Mesendoderm (in vitro differentiated cells): Measurements from ENCODE around the gene FBXL7.

Source experiments
- DNase-seq: peaks from one replicate; pipeline ENCODE4 v3.0.0; 2013
- H2AK5ac ChIP-seq: 2 replicates; pipeline ENCODE4 v1.6.1; 2013; ENCODE audit warnings: low read length, inconsistent platforms
- H2BK120ac ChIP-seq: 2 replicates; pipeline ENCODE4 v1.6.1; 2013; ENCODE audit warnings: low read depth, mild to moderate bottlenecking, low read length, moderate library complexity, mixed read lengths
- H2BK15ac ChIP-seq: replicated peaks from 2 replicates; pipeline ENCODE4 v1.6.1; 2013; ENCODE audit warnings: low read depth, mild to moderate bottlenecking, moderate library complexity
- H2BK5ac ChIP-seq: 2 replicates; pipeline ENCODE4 v1.6.1; 2013; ENCODE audit warnings: low read length, inconsistent platforms
- H3K18ac ChIP-seq: 2 replicates; pipeline ENCODE4 v1.6.1; 2013; ENCODE audit warnings: mild to moderate bottlenecking, low read length, mixed read lengths
- H3K23ac ChIP-seq: one replicate; pipeline ENCODE4 v1.6.1; 2013; ENCODE audit warnings: low read length
- H3K27ac ChIP-seq: 2 replicates; pipeline ENCODE4 v1.5.1; 2013; ENCODE audit warnings: low read depth, mild to moderate bottlenecking, inconsistent platforms, low read length, moderate library complexity
- H3K27me3 ChIP-seq: 2 replicates; pipeline ENCODE4 v1.6.1; 2013; ENCODE audit warnings: low read length, control low read depth, mild to moderate bottlenecking, inconsistent platforms; ENCODE audit not compliant: insufficient read depth, poor library complexity
- H3K36me3 ChIP-seq: 2 replicates; pipeline ENCODE4 v1.6.1; 2013; ENCODE audit warnings: low read length, inconsistent platforms; ENCODE audit not compliant: control insufficient read depth, insufficient read depth
- H3K4ac ChIP-seq: one replicate; pipeline ENCODE4 v1.6.1; 2013; ENCODE audit warnings: low read depth, mild to moderate bottlenecking, low read length, moderate library complexity
- H3K4me1 ChIP-seq: 2 replicates; pipeline ENCODE4 v1.6.1; 2013; ENCODE audit warnings: low read depth, low read length, inconsistent platforms; ENCODE audit not compliant: control insufficient read depth
- H3K4me2 ChIP-seq: 2 replicates; pipeline ENCODE4 v1.6.1; 2013; ENCODE audit warnings: low read length
- H3K4me3 ChIP-seq: 2 replicates; pipeline ENCODE4 v1.5.1; 2013; ENCODE audit warnings: mild to moderate bottlenecking, low read length
- H3K56ac ChIP-seq: one replicate; pipeline ENCODE4 v1.6.1; 2013; ENCODE audit warnings: low read length
- H3K79me1 ChIP-seq: 2 replicates; pipeline ENCODE4 v1.6.1; 2013; ENCODE audit warnings: low read length, inconsistent platforms
- H3K79me2 ChIP-seq: 2 replicates; pipeline ENCODE4 v1.6.1; 2013; ENCODE audit warnings: mild to moderate bottlenecking, low read length; ENCODE audit not compliant: control insufficient read depth, insufficient read depth
- H3K9ac ChIP-seq: 2 replicates; pipeline ENCODE4 v1.6.1; 2013; ENCODE audit warnings: low read length, inconsistent platforms
- H4K5ac ChIP-seq: one replicate; pipeline ENCODE4 v1.6.1; 2013; ENCODE audit warnings: low read length
- H4K8ac ChIP-seq: one replicate; pipeline ENCODE4 v1.6.1; 2013; ENCODE audit warnings: low read depth, mild to moderate bottlenecking, control low read depth, low read length, moderate library complexity
- WGBS: extraction: QIAGEN DNeasy Blood & Tissue Kit; methylation state at CpG from one replicate; pipeline ENCODE4 v1.1.7; 2013; ENCODE audit warnings: low lambda C conversion rate, missing lambda C conversion rate; ENCODE audit not compliant: insufficient coverage; ENCODE audit errors: extremely low coverage; 5-methylcytosine and 5-hydroxymethylcytosine counted together

Gene FBXL7

GRCh38 chr5:15720515-15720914 is 220.5 kb downstream of the FBXL7 start:
- Histone ChIP-seq H2BK15ac (no peak overlapping the region), H4K8ac (no peak overlapping the region), H3K9ac (no peak overlapping the region), H3K23ac (no peak overlapping the region), H3K18ac (no peak overlapping the region), H3K79me2 (no peaks in the 10 kb centered on the region), H3K56ac (no peak overlapping the region), H4K5ac (no peak overlapping the region), H2BK5ac (no peak overlapping the region), H3K4me2 (no peak overlapping the region), H3K27ac (no peak overlapping the region), H3K36me3 (no peaks in the 10 kb centered on the region), H3K27me3 (no peaks in the 10 kb centered on the region), H3K79me1 (no peaks in the 10 kb centered on the region), H3K4ac (no peak overlapping the region), H2AK5ac (no peak overlapping the region), H3K4me3 (no peak overlapping the region), H2BK120ac (no peak overlapping the region), H3K4me1 (peaks cover 2% of the 10 kb centered on the region)
- DNase-seq, result no peak

GRCh38 chr5:15722305-15722704 is 222.3 kb downstream of the FBXL7 start:
- H3K4ac ChIP-seq, result no peak overlapping the region
- H3K4me1 ChIP-seq, result peaks cover 2% of the 10 kb centered on the region
- no peak overlapping the region for H4K8ac ChIP-seq
- H3K23ac ChIP-seq, result no peak overlapping the region
- H3K18ac ChIP-seq, result no peak overlapping the region
- H3K36me3 ChIP-seq, result no peaks in the 10 kb centered on the region
- no peak overlapping the region for H3K27ac ChIP-seq
- H2BK5ac ChIP-seq, result no peak overlapping the region
- H3K27me3 ChIP-seq, result no peaks in the 10 kb centered on the region
- no peak for DNase-seq
- H2BK15ac ChIP-seq, result no peak overlapping the region
- H3K79me1 ChIP-seq, result peaks cover 2% of the 10 kb centered on the region
- no peak overlapping the region for H3K9ac ChIP-seq
- H3K4me2 ChIP-seq, result no peak overlapping the region
- WGBS, result no CpG with 5 or more reads among the region's 7 CpGs
- H2AK5ac ChIP-seq, result no peak overlapping the region
- no peaks in the 10 kb centered on the region for H3K79me2 ChIP-seq
- no peak overlapping the region for H3K56ac ChIP-seq
- H2BK120ac ChIP-seq, result no peak overlapping the region
- H4K5ac ChIP-seq, result no peak overlapping the region
- H3K4me3 ChIP-seq, result no peak overlapping the region

GRCh38 chr5:15727375-15727774 is 227.4 kb downstream of the FBXL7 start:
- Histone ChIP-seq H3K27me3 (no peaks in the 10 kb centered on the region), H4K5ac (no peak overlapping the region), H2BK15ac (no peak overlapping the region), H3K36me3 (no peaks in the 10 kb centered on the region), H3K18ac (no peak overlapping the region), H2BK120ac (no peak overlapping the region), H3K56ac (no peak overlapping the region), H3K9ac (no peak overlapping the region), H3K4me2 (no peak overlapping the region), H2AK5ac (no peak overlapping the region), H4K8ac (no peak overlapping the region), H3K27ac (no peak overlapping the region), H3K4me3 (no peak overlapping the region), H2BK5ac (no peak overlapping the region), H3K23ac (no peak overlapping the region), H3K79me2 (no peaks in the 10 kb centered on the region), H3K79me1 (peaks cover 2% of the 10 kb centered on the region), H3K4ac (no peak overlapping the region), H3K4me1 (no peaks in the 10 kb centered on the region)
- no peak for DNase-seq

- Histone ChIP-seq H3K9ac (no peak overlapping the region), H2BK5ac (no peak overlapping the region), H3K4me1 (no peaks in the 10 kb centered on the region), H3K4me3 (no peak overlapping the region), H3K36me3 (no peaks in the 10 kb centered on the region), H4K5ac (no peak overlapping the region), H3K27ac (no peak overlapping the region), H2AK5ac (no peak overlapping the region), H3K56ac (no peak overlapping the region), H2BK15ac (no peak overlapping the region), H3K27me3 (no peaks in the 10 kb centered on the region), H3K4ac (no peak overlapping the region), H3K79me2 (no peaks in the 10 kb centered on the region), H2BK120ac (no peak overlapping the region), H3K23ac (no peak overlapping the region), H3K4me2 (no peak overlapping the region), H4K8ac (no peak overlapping the region), H3K18ac (no peak overlapping the region), H3K79me1 (peaks cover 2% of the 10 kb centered on the region)
- DNase-seq, result no peak
- whole genome bisulfite sequencing, result no CpG with 5 or more reads among the region's 4 CpGs
Measured at GRCh38 chr5:15728811-15729210, 228.8 kb downstream of the FBXL7 start.

- no peak overlapping the region for H2BK15ac ChIP-seq
- no peak overlapping the region for H4K5ac ChIP-seq
- no peaks in the 10 kb centered on the region for H3K4me1 ChIP-seq
- H3K36me3 ChIP-seq, result no peaks in the 10 kb centered on the region
- H3K4me3 ChIP-seq, result no peak overlapping the region
- H3K9ac ChIP-seq, result no peak overlapping the region
- no peaks in the 10 kb centered on the region for H3K79me2 ChIP-seq
- no peak overlapping the region for H3K27ac ChIP-seq
- H2BK120ac ChIP-seq, result no peak overlapping the region
- no peaks in the 10 kb centered on the region for H3K79me1 ChIP-seq
- no peak for DNase-seq
- no peak overlapping the region for H3K23ac ChIP-seq
- no peak overlapping the region for H3K4ac ChIP-seq
- H2AK5ac ChIP-seq, result no peak overlapping the region
- WGBS, result no CpG with 5 or more reads among the region's 4 CpGs
- no peaks in the 10 kb centered on the region for H3K27me3 ChIP-seq
- no peak overlapping the region for H3K56ac ChIP-seq
- H2BK5ac ChIP-seq, result no peak overlapping the region
- H4K8ac ChIP-seq, result no peak overlapping the region
- H3K18ac ChIP-seq, result no peak overlapping the region
- H3K4me2 ChIP-seq, result no peak overlapping the region
Measured at GRCh38 chr5:15731699-15732098, 231.7 kb downstream of the FBXL7 start.

- Histone ChIP-seq H3K9ac (no peak overlapping the region), H3K27ac (no peak overlapping the region), H3K56ac (no peak overlapping the region), H2BK15ac (no peak overlapping the region), H3K18ac (no peak overlapping the region), H3K4ac (no peak overlapping the region), H4K5ac (no peak overlapping the region), H2AK5ac (no peak overlapping the region), H3K79me2 (no peaks in the 10 kb centered on the region), H2BK5ac (no peak overlapping the region), H3K4me3 (no peak overlapping the region), H3K27me3 (no peaks in the 10 kb centered on the region), H3K4me1 (no peaks in the 10 kb centered on the region), H3K36me3 (no peaks in the 10 kb centered on the region), H3K4me2 (no peak overlapping the region), H2BK120ac (no peak overlapping the region), H3K79me1 (peaks cover 3% of the 10 kb centered on the region), H3K23ac (no peak overlapping the region), H4K8ac (no peak overlapping the region)
- whole genome bisulfite sequencing, result no CpG with 5 or more reads among the region's 7 CpGs
- DNase-seq, result no peak
Measured at GRCh38 chr5:15734058-15734457, 234.1 kb downstream of the FBXL7 start.
